HPDE6-E6E7 (cell line): Measurements from ENCODE around the gene C13orf46.

Experiments used
- DNase-seq: peaks from one replicate; pipeline ENCODE4 v3.0.0; 2011; ENCODE audit warnings: missing footprints; ENCODE audit errors: extremely low spot score

Gene C13orf46

DNA sequence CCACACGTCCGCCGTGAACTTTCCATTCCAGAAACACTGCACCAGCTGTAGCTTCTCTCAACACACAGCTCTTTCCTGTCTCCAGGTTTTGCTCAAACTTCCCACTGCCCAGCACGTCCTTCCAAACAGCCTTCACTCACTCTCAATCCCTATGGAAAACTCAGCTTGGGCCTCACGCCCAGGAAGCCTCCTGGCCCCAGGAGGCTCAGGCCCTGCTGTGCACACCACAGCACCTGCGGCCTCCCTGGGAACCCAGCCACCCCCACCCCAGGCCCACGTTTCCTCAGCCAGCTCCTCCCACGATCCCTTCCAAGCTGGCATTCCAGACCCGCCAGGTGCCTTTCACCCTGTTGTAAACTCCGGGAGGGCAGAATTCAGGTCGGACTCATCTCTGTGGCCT is 35.2 kb downstream of the C13orf46 start:
- DNase-seq, result no peak

DNA sequence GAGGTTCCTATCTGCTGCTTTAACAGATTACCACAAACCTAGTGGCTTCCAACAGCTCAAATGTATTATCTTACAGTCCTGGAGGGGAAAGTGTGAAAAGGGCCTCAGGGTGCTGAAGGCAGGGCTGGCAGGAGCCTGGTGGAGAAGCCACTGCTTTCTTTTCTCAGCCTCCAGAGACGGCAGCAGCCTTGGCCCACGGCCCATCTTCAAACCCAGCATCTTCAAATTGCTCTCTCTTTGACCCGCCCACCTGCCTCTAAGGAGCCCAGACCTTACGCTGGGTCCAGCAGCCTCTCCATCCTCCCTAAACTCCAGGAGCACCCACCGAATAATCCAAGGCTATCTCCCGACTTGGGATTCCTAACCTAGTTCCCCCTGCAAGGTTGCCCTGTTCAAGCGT is 35.6 kb downstream of the C13orf46 start:
- DNase-seq, result no peak

DNA sequence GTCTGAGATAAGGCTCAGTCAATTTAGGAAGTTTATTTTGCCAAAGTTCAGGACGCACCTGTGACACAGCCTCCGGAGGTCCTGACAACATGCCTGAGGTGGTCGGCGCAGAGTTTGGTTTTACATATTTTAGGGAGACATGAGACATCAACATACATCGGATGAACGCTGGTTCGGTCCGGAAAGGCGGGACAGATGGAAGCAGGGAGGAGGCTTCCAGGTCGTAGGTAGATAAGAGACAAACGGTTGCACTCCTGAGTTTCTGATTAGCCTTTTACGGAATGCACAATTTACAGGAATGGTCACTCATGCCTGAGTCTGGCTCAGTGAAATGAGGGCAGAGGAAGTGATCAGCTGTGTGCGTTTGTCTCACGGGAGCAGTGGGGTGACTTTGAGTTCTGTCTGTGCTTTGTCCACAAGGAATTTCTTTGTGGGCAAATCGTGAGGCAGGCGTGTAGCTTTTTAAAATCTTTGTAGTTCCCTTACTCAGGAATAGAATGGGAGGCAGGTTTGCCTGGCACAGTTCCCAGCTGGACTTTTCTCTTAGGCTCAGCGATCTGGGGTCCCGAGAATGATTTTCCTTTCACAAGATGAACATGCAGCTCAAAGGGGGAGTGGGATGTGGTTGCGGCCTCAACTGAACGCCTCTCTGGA is 36.2 kb downstream of the C13orf46 start:
- no peak for DNase-seq

DNA sequence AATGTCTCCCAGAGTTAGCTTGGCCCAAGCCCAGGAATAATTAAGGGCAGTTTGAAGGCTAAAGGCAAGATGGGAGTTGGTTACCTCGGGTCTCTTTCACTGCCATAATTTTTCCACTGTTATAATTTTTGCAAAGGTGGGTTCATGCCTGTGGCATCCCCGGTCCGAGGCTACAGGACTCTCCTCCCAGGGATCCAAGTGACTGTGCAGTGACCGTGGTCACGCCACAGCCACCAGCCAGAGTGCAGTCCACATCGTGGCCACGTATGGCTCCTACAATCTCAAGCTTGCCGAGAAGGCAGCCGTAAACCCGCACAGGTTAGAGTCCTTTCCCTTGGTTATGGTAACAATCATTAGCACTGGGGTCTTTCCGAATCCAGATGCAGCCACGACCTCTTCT is 36.8 kb downstream of the C13orf46 start:
- no peak for DNase-seq

DNA sequence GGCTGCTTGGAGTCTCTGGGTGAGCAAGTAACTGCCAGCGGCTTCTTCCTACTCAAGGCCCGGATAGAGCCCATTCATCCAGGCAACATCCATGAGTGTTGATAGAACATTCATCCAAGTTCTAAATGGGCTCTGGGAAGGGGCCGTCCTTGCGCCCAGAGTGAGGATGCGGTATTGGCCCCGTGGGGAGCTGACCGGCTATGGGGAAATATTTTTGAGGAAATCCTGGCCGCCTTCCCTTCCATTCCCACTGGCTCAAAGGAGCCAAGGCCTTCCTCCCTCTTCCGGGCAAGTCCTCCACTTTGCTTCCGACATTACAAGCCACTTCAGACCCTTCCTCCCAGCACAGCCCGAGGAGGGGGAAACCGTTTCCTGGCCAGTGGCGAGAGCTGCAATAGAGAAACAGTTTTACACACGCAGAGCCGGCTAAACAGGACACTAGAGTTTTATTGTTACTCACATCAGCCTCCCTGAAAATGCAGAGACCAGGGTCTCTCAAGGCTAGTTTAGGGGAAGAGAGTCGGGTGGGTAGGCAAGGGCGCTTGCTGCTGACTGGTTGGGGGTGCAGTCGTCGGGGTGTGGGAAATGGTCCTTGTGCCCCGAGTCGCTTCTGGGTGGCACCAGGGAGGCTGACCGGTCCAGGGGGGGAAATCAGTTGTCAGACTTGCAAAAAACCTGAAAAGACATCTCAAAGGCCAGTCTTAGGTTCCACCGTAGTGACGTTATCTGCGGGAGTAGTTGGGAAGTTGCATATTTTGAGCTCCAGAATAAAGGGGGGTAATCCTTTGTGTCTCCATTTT is 37.5 kb downstream of the C13orf46 start:
- no peak for DNase-seq

DNA sequence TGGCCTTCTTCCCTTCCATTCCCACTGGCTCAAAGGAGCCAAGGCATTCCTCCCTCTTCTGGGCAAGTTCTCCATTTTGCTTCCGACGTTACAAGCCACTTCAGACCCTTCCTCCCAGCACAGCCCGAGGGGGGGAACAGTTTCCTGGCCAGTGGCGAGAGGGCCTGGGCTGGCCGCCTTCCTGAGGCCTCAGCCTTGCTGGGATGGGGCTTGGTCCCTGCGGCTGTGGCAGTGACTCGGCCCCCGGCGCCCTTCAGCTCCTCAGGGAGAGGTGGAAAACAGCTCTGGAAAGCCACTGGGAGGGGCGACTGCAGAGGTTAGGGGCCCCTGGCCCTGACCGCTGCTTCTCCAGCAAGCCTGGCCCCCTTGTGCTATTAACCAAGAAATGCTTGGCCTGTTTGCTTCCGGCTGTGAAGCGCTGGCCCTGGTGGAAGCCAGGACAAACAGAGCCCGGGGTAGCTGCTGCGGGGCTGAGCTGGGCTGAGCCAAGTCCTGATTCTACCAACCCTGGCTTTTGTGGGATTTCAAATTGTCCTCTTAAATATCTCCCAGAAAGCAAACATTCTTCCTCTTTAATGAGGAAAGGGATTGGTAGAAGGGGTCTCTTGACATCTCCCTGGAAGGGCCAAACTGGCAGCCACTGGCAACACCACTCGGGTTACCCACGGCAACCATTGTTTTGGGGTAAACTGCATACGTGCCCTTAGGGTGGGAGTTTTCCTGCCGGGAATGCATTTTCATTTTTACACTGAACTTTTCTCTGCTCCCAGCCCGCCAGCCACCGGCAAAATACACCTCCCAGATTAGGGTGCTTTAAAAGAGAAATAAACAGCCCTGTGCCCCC is 38.7 kb downstream of the C13orf46 start:
- DNase-seq, result no peak

DNA sequence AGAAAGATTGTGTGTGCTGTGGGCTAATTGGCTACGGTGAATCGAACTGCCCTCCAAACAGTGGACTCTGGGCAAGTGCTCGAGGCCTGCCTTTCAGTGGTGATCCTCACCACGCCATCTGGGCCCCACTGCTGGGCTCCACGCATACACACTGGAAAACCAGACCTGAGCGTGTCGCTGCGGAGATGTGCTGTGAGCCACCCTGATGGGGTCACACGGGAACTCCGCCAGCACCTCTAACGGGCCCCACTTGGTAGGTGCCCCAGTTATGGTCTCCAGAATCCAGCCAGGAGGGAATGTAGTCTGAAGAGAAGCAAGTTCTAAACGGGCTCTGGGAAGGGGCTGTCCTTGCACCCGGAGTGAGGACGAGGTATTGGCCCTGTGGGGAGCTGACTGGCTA is 39.3 kb downstream of the C13orf46 start:
- no peak for DNase-seq

DNA sequence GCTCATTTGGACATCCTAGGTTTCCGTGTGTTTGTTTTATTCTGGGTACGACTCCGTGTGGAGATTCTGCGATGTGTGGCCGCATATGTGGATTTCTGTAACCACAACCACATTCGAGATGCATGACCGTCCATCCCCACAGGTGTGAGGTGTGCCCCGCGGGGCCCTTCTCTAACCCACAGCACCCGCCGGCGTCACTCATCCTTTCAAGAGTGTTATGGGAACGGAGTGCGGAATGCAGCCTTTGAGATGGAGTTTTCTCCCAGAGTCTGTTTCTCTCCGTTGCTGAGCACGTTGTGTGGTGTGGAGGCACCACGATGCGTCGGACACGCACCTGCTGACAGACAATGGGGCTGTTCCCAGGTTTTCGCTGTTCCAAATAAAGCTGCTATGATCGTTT is 40.0 kb downstream of the C13orf46 start:
- no peak for DNase-seq

DNA sequence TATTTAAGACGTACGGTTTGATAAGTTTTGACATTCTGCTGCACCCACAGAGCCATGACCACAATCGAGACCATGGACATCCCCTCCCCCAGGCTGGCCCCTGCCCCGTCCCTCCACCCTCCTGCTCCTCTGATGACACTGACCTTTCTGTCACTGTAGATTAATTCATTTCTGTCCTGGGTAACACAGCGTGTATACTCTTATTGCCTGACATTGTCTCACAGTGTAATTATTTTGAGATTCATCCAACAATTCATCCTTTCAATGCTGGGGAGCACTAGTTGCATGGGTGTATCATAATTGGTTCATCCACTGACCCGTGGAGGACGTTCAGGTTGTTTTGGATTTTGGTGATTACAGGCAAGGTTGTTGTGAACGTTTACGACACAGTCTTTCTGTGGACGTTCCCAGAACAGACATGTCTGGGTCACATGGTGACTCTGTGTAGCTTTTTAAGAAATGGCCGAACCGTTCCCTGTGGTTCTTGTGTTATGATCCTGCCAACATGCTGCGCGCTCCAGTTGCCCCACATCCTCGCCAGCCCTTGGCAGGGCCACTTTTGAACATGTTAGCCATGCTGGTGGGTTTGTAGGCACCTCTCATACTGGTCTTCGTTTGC is 41.9 kb downstream of the C13orf46 start:
- no peak for DNase-seq

DNA sequence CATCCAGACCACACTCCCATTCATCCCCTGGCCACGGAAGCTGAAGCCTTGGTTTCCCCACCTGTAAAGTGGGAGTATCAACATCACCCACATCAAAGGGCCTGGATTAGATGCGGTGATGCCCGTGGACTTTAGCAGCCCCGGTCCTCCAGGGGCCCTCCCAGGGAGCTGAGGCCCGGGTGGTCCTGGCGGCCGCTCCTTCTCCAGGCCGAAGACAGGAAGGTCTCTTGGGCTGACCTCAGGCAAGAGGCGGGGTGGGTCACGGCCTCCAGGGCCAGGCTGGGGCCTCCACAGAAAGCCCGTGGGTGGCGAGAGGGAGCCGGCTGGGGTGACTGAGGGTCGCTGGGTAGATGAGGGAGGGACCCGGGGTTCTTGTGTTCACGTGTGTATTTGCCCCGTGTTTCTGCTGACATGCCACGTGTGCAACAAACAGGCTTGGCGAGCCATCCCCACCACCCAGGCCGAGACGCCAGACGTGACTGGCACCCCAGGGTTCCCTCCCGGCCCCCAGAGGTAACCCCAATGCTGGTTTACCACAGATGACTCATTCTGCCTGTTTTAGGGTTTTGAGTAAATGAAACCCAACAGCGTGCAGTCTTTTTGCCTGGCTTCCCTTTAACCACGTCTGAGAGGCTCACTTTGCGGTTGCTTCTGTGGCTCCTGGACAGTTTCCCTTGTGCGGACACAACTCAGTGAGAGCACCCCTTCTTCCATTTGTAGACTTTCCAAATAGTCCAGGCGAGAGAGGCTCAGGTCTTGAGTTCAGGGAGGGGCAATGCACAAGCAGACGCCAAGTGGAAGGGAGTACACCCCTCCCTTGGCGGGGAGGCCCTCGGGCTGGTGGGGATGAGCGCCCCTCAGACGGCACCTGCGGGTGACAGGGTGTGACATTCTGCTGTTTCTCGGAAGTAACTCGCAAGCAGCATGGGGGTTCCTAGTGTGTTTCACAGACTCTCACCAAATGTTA is 42.9 kb downstream of the C13orf46 start:
- no peak for DNase-seq

DNA sequence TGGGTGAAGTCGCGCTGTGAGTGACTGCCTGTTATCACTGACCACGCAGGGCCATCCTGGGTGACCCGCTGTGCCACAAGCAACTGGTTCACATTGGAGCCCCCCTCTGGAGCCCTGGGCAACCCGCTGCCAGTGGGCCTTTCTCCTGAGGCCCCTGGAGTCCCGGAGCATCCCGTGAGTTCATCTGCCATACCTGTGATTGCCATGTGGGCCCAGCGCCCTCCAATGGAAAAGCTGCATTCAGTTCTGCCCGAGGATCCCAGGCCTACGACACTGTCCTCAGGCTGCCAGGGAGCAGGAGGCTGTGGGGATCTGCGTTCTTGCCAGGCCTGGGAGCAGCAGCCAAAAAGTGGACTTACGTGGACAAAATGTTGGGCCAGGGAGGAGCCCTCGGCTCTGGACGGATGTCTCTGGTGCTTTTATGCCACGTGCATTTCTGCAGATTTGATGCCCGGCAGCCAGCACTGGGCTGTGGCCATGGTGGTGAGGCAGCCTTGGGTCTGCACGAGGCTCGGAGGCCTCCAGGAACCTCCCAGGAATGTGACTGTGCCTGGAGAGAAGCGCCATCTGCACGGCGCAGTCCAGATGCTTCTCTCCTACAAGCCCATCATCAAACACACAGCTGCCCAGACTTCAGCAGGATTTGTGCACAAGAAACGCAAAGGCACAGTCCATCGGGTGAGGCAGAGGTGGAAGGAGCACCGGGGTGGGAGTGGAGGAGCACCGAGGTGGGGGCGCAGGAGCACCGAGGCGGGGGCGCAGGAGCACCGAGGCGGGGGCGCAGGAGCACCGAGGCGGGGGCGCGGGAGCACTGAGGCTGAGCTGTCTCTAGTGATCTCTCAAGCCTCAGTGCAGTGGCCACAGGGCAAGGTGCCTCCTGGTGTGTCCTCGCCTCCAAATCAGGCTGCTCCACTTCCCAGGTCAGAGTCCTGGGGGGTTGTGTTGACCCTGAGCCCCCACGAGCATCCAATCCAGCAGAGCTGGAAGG is 44.0 kb downstream of the C13orf46 start:
- DNase-seq, result no peak

DNA sequence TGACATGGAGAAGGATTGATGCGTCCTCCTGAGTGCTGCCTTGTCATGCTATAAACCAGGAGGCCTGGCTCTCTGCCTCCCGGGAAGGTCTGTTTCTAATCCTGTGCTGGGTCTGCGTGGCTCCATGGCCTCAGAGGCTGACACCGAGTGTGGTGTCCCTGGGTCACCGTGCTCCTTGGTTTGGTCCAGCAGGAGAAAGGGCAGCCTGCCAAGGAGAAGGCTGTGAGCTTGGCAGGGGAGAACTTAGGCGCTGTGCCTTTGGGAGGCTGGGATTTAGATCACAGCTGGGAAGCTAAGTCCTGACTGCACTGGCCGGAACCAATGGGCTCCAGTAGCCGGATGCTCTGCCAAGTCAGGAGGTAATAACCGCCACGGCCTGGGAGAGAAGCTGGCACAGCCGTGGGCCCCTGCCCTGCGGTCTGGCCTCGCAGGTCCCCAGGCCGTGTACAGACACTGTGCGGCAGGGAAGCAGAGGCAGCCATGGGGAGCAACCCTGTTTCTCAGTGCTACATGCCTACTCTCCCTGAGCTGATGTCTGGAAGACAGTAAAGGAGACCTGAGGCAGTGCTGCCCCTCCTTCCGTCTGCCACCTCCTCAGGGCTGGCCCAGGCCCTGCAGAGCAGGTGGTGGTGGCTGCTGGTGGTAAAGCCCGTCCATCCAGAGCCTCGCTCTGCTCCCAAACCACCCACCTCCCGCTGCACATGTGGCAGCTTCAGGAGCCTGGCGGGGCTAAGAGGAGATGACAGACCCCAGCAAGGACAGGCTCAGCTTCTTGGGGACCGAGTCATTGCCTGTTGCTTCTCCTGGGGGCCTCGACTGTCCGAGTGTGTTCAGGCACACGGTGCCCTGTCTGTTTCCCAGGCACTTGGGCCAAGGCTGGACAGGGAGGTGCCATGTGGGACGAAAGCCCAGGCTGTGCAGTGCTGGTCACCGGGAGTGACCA is 44.9 kb downstream of the C13orf46 start:
- no peak for DNase-seq

DNA sequence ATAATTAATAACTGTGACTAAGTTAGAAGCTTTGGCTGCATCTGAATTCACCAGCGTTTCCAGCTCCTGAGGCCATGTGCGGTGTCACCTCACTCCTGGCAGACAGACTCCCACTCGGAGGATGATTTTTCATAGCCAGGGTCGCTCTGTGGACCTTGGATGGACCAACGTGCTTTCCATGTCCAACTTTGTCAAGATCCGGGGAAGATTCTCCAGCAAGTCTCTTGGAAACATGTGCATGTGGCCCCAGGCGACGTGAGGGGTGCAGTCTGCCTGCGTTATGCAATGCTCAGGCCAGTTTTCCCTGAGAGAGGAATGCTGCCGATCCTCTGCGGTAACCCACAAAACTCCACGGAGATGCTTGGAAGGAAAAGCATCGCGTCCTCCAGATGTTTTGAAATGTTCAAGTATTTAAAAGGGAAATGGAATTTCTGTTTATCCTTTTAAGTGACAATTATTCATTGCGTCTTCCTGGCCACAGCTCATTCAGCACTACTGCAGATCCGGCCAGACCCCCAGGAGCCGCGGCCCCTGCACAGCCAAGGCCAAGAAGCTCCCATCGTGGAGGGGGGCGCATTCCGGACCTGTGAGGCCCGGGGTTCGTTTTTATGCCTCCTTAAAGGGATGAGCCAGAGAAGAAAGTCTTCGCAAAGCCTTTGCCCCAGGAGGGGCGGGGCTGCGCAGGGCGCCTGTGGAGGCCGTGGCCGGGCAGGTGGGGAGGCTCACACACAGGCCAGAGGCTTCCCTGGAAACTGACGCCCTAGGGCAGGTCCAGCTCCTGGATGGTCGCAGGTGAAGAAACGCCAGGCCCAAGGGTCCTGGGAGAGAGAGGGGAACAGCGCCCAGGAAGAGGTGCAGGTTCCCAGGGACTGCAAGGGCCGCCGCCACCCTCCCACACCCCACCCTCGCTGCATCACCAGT is 46.0 kb downstream of the C13orf46 start:
- no peak for DNase-seq

DNA sequence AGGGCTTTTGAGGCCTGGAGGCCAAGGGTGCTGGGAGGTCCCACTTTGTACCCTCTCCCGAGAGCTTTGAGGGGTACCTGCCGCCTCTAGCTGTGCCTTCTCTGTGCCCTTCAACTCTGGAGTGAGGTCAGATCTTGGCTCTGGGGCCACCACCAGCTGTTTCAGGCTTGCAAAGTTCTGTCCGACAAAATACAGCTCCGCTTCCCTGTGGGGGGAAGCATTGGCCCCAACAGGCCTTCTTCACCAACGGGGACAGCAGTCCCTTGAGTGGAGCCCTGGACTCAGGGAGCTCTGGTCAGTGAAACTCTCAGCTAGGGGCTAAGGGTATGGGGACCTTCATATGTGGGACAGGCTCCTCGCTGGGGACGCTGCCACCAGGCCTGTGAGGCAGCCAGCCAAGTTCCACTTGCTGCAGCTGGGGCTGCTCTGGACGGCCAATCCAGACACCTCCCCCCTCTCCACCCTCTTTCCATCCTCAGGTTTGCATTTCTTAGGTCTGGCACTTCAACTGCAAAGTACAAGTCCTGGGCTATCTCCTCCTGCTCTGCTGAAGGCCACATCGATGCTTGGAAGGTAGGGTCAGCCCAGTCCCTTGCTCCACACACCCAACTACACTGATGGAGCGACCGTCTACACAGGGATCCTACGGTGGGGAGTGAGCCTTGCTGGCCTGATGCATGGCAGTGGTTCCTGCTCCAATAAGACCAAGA is 46.8 kb downstream of the C13orf46 start:
- DNase-seq, result no peak

DNA sequence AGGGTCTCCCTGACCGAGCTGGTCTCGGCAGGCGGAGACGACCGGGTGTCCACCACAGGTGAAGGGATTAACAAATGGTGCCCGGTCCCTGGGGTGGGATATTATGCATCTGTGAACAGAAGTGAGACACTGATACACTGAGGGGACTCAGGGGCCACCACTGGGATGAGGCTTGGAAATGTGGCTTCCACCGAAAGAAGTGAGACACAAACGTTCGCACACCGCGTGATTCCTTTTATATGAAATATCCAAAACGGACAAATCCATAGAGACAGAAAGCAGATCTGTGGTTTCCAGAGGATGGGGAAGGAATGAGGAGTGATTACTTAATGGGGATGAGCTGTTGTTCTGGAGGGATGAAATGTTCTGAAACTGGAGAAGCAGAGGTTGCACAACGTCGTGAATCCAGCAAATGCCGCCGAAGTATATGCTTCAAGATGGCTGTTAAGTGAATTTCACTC is 47.5 kb downstream of the C13orf46 start:
- no peak for DNase-seq

DNA sequence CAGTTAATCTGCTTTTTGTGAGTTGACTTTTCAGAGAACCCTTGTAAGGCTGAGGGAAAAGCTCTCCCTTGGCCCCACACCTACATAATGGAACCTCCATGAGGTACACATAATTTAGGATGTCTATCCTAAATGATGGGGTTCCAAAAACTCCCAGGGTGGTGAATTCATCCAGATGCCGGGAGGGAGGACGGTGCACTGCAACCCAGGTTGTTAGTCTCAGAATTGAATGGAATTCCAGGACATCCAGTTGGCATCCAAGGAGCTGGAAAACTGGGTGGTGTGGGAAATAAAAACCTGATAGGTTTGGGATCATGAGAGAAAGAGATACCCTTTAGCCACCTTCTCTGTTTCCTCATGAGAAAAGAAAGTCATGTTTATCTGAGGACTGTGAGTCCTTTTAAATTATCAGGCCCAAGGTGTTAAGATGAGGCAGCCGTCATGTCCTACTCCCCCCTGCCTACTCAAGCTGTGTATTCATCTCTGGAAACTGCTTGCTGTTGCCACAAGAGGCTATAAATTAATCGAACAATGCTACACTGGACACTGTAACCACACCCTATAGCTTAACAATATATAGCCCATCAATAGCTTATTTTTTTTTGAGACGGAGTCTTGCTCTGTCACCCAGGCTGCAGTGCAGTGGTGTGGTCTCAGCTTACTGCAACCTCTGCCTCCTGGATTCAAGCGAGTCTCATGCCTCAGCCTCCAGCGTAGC is 49.5 kb downstream of the C13orf46 start:
- DNase-seq, result no peak
